Ovary (tissue), 3 donors: ENCODE results near the gene TTC28.

Source experiments
- EP300 ChIP-seq: sonication (generic); formaldehyde crosslinking; IDR thresholded peaks from one replicate; pipeline ENCODE4 v1.6.1; 2017; ENCODE audit warnings: antibody characterized with exemption
- POLR2A ChIP-seq: fragments of 450-650 bp; IDR thresholded peaks from one replicate; pipeline ENCODE4 v1.6.1; 2017; ENCODE audit warnings: antibody characterized with exemption, mild to moderate bottlenecking, moderate library complexity
- TF ChIP-seq, protein P1 (sequence below), 3 donors: fragments of 450-650 bp in 2 of 3; fragments of 200-600 bp in 1 of 3; IDR thresholded peaks; one replicate each; pipeline versions ENCODE4 v1.5.1 to v1.8.0; 2016 to 2022; ENCODE audit warnings: antibody characterized with exemption in 3 of 3, mild to moderate bottlenecking in 1 of 3
- donor health status: DM: no; HTN: no; CAD: no.

DNA sequence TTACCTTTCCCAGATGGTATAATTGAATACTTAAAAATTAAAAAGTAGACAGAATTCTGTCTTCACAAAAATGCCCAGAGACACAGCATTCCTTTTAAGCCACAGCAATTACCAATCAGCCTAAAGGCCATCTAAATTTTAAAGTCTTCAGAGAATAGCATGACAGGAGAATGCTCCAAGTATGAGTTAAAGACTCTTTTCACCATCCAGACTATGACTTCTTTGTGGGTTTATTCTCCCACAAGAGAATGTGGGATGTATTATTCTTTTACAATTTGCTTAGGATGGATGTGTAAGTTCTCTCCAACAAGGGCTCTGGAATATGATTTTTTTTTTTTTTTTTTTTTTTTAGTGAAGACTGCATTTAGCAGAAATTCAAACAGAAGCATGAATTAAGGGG lies 249.9 kb downstream of the TTC28 start:
- TF ChIP-seq, protein P1, sequence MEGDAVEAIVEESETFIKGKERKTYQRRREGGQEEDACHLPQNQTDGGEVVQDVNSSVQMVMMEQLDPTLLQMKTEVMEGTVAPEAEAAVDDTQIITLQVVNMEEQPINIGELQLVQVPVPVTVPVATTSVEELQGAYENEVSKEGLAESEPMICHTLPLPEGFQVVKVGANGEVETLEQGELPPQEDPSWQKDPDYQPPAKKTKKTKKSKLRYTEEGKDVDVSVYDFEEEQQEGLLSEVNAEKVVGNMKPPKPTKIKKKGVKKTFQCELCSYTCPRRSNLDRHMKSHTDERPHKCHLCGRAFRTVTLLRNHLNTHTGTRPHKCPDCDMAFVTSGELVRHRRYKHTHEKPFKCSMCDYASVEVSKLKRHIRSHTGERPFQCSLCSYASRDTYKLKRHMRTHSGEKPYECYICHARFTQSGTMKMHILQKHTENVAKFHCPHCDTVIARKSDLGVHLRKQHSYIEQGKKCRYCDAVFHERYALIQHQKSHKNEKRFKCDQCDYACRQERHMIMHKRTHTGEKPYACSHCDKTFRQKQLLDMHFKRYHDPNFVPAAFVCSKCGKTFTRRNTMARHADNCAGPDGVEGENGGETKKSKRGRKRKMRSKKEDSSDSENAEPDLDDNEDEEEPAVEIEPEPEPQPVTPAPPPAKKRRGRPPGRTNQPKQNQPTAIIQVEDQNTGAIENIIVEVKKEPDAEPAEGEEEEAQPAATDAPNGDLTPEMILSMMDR (IDR thresholded peaks at IDR 0.05): no peak
- no peak for TF ChIP-seq POLR2A
- TF ChIP-seq EP300: no peak
